Peyer's patch (tissue), 4 donors: ENCODE data around the gene ROBO2.

Experiments used
- POLR2A ChIP-seq, 2 donors: fragments of 450-650 bp; IDR thresholded peaks; one replicate each; pipeline ENCODE4 v1.5.1; 2017; ENCODE audit warnings: antibody characterized with exemption in 2 of 2, mild to moderate bottlenecking in 2 of 2, moderate library complexity in 2 of 2
- TF ChIP-seq, protein P1 (sequence below), 6 experiments: fragments of 450-650 bp in 4 of 6; fragments of 200-600 bp in 2 of 6; sonication (generic) in 1 of 6; IDR thresholded peaks; one replicate each; pipeline ENCODE4 v1.5.1; 2017 to 2019; ENCODE audit warnings: antibody characterized with exemption in 6 of 6, mild to moderate bottlenecking in 3 of 6, moderate library complexity in 1 of 6

DNA sequence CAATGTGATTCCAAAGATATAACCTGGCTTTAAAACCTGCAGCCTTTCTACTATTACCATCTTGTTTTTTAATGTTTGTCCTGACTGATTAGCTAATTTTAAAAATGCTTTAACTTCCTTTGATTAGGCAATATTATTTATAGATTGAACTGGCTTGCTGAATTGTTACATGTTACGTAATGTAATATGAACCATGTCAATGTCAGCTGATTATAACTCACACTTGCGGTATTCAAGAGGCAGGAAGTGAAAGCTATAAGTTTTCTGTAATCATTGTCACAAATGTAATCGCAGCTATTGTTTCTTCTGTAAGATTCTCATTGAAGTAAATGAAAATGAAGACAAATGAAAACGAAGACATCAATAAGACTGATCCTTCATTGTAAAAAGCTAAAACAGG lies 146.8 kb downstream of the ROBO2 start:
- TF ChIP-seq, protein P1, sequence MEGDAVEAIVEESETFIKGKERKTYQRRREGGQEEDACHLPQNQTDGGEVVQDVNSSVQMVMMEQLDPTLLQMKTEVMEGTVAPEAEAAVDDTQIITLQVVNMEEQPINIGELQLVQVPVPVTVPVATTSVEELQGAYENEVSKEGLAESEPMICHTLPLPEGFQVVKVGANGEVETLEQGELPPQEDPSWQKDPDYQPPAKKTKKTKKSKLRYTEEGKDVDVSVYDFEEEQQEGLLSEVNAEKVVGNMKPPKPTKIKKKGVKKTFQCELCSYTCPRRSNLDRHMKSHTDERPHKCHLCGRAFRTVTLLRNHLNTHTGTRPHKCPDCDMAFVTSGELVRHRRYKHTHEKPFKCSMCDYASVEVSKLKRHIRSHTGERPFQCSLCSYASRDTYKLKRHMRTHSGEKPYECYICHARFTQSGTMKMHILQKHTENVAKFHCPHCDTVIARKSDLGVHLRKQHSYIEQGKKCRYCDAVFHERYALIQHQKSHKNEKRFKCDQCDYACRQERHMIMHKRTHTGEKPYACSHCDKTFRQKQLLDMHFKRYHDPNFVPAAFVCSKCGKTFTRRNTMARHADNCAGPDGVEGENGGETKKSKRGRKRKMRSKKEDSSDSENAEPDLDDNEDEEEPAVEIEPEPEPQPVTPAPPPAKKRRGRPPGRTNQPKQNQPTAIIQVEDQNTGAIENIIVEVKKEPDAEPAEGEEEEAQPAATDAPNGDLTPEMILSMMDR (IDR thresholded peaks at IDR 0.05): no peak
- TF ChIP-seq POLR2A (IDR thresholded peaks at IDR 0.05): no peak
